ENCODE results near the gene BTRC.

BTRC gene

GRCh38 chr10:101495324-101495925 is 141.5 kb downstream of the BTRC start:
- H3K23ac ChIP-seq (ENCODE audit: low read length): no peak overlapping the region
- WGBS (ENCODE audit: extremely low coverage, insufficient coverage, insufficient read length): no CpG with 5 or more reads among the region's 4 CpGs
- no peaks in the 10 kb centered on the region for H3K4me1 ChIP-seq (ENCODE audit: control insufficient read depth in 1 of 2, insufficient read depth in 2 of 2, low read length in 2 of 2)
- H3K14ac ChIP-seq (ENCODE audit: low read length): no peak overlapping the region
- H4K8ac ChIP-seq (ENCODE audit: low read depth, low read length): no peak overlapping the region
- no peak overlapping the region for H3K4me2 ChIP-seq (ENCODE audit: low read length)
- H3K27me3 ChIP-seq (ENCODE audit: insufficient read depth, low read length): no peaks in the 10 kb centered on the region
- H3K79me1 ChIP-seq (ENCODE audit: low read length): no peaks in the 10 kb centered on the region
- DNase-seq: peak in 1 of 2 donors; percentile 4
- H4K12ac ChIP-seq (ENCODE audit: low read depth, low read length): no peak overlapping the region
- H3K79me2 ChIP-seq (ENCODE audit: control insufficient read depth, insufficient read depth, low read length, poor library complexity): no peaks in the 10 kb centered on the region
- H4K91ac ChIP-seq (ENCODE audit: low read depth, low read length): no peak overlapping the region
- H3K4me3 ChIP-seq (ENCODE audit: low read depth, low read length): no peak overlapping the region
- H3K27ac ChIP-seq (ENCODE audit: low read depth, low read length): no peak overlapping the region
- H2BK5ac ChIP-seq (ENCODE audit: low read depth, low read length, poor library complexity): no peak overlapping the region
- no peak overlapping the region for H2BK120ac ChIP-seq (ENCODE audit: insufficient read depth, low read length, poor library complexity)
- H3K4ac ChIP-seq (ENCODE audit: low read depth, low read length): no peak overlapping the region
- no peaks in the 10 kb centered on the region for H3K36me3 ChIP-seq (ENCODE audit: control insufficient read depth in 1 of 2, insufficient read depth in 2 of 2, low read length in 2 of 2)
- H3K9ac ChIP-seq (ENCODE audit: low read length): no peak overlapping the region
- H2BK12ac ChIP-seq (ENCODE audit: low read length): no peak overlapping the region
- no peaks in the 10 kb centered on the region for H3K9me3 ChIP-seq (ENCODE audit: insufficient read depth, low read depth, low read length)
- H3K18ac ChIP-seq (ENCODE audit: low read length): no peak overlapping the region
- H2AK5ac ChIP-seq (ENCODE audit: low read length): no peak overlapping the region
- H2AFZ ChIP-seq (ENCODE audit: insufficient read depth, low read length, poor library complexity): no peak overlapping the region

- no peak overlapping the region for H3K27ac ChIP-seq (ENCODE audit: low read depth, low read length)
- no peaks in the 10 kb centered on the region for H3K27me3 ChIP-seq (ENCODE audit: insufficient read depth, low read length)
- no peak overlapping the region for H2BK12ac ChIP-seq (ENCODE audit: low read length)
- no peaks in the 10 kb centered on the region for H3K79me2 ChIP-seq (ENCODE audit: control insufficient read depth, insufficient read depth, low read length, poor library complexity)
- H3K23ac ChIP-seq (ENCODE audit: low read length): no peak overlapping the region
- no peak overlapping the region for H3K4me2 ChIP-seq (ENCODE audit: low read length)
- no peak for DNase-seq
- no peaks in the 10 kb centered on the region for H3K9me3 ChIP-seq (ENCODE audit: insufficient read depth, low read depth, low read length)
- no peak overlapping the region for H4K12ac ChIP-seq (ENCODE audit: low read depth, low read length)
- no peak overlapping the region for H3K4ac ChIP-seq (ENCODE audit: low read depth, low read length)
- H3K79me1 ChIP-seq (ENCODE audit: low read length): no peaks in the 10 kb centered on the region
- no peak overlapping the region for H3K9ac ChIP-seq (ENCODE audit: low read length)
- H3K4me1 ChIP-seq (ENCODE audit: control insufficient read depth in 1 of 2, insufficient read depth in 2 of 2, low read length in 2 of 2): no peaks in the 10 kb centered on the region
- H3K36me3 ChIP-seq (ENCODE audit: control insufficient read depth in 1 of 2, insufficient read depth in 2 of 2, low read length in 2 of 2): no peaks in the 10 kb centered on the region
- WGBS (ENCODE audit: extremely low coverage, insufficient coverage, insufficient read length): no CpG with 5 or more reads among the region's 2 CpGs
- no peak overlapping the region for H2BK120ac ChIP-seq (ENCODE audit: insufficient read depth, low read length, poor library complexity)
- H2AK5ac ChIP-seq (ENCODE audit: low read length): no peak overlapping the region
- H4K91ac ChIP-seq (ENCODE audit: low read depth, low read length): no peak overlapping the region
- no peak overlapping the region for H3K4me3 ChIP-seq (ENCODE audit: low read depth, low read length)
- no peak overlapping the region for H4K8ac ChIP-seq (ENCODE audit: low read depth, low read length)
- no peak overlapping the region for H3K18ac ChIP-seq (ENCODE audit: low read length)
- H2BK5ac ChIP-seq (ENCODE audit: low read depth, low read length, poor library complexity): no peak overlapping the region
- H2AFZ ChIP-seq (ENCODE audit: insufficient read depth, low read length, poor library complexity): no peak overlapping the region
- H3K14ac ChIP-seq (ENCODE audit: low read length): no peak overlapping the region
Observed at GRCh38 chr10:101504438-101504837, 150.5 kb downstream of the BTRC start.

DNA sequence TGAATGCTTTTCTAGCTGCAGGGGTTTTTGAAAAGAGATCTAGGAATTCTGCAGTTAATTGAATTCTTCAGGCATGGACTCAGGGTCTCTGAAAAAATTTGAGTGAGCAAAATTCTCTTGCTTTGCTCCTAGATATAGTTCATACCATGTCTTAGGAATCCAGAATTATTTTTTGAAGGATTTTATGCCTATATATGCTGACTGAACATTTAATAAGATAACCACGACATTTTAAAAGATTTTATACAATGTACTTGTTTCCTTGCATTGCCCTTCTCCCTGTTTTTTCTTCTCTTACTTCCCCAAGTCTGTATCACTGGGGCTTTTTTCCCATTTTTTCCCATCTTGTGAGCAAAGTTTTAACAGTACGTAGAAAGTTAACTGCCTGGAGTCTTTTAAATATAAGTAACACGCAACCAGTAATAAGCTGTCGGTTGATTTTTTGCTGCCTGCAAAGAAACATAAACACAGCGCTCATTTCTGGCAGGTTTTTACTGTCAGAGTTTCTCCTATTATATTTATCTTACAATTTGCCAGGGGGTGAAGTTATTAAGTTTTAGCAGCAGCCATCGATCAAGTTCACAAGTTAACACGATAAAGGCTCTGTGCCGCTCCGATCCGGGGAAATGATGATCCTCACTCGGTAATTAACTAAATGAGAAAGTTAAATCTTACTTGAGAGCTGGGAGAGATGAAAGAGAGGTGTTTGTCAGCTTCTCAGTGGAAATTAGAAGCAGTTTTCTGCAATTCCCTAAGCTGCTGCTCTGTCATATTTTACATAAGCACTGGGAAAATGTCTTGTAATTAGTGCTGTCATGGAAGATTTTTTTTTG is 153.1 kb downstream of the BTRC start:
- Histone ChIP-seq H2BK12ac (ENCODE audit: low read length) (no peak overlapping the region), H3K9ac (ENCODE audit: low read length) (no peak overlapping the region), H3K23ac (ENCODE audit: low read length) (no peak overlapping the region), H2BK5ac (ENCODE audit: low read depth, low read length, poor library complexity) (no peak overlapping the region), H3K4me2 (ENCODE audit: low read length) (no peak overlapping the region), H4K12ac (ENCODE audit: low read depth, low read length) (no peak overlapping the region), H2AFZ (ENCODE audit: insufficient read depth, low read length, poor library complexity) (no peak overlapping the region), H3K14ac (ENCODE audit: low read length) (no peak overlapping the region), H3K4ac (ENCODE audit: low read depth, low read length) (no peak overlapping the region), H3K27me3 (ENCODE audit: insufficient read depth, low read length) (no peaks in the 10 kb centered on the region), H3K27ac (ENCODE audit: low read depth, low read length) (no peak overlapping the region), H3K36me3 (ENCODE audit: control insufficient read depth in 1 of 2, insufficient read depth in 2 of 2, low read length in 2 of 2) (no peaks in the 10 kb centered on the region), H3K4me3 (ENCODE audit: low read depth, low read length) (no peak overlapping the region), H3K18ac (ENCODE audit: low read length) (no peak overlapping the region), H4K8ac (ENCODE audit: low read depth, low read length) (no peak overlapping the region), H3K9me3 (ENCODE audit: insufficient read depth, low read depth, low read length) (no peaks in the 10 kb centered on the region), H2AK5ac (ENCODE audit: low read length) (no peak overlapping the region), H4K91ac (ENCODE audit: low read depth, low read length) (no peak overlapping the region), H3K79me1 (ENCODE audit: low read length) (no peaks in the 10 kb centered on the region), H3K79me2 (ENCODE audit: control insufficient read depth, insufficient read depth, low read length, poor library complexity) (no peaks in the 10 kb centered on the region), H3K4me1 (ENCODE audit: control insufficient read depth in 1 of 2, insufficient read depth in 2 of 2, low read length in 2 of 2) (no peaks in the 10 kb centered on the region), H2BK120ac (ENCODE audit: insufficient read depth, low read length, poor library complexity) (no peak overlapping the region)
- WGBS (ENCODE audit: extremely low coverage, insufficient coverage, insufficient read length): no CpG with 5 or more reads among the region's 11 CpGs
- DNase-seq: no peak

GRCh38 chr10:101507828-101508227 is 153.9 kb downstream of the BTRC start:
- no peak overlapping the region for H3K4ac ChIP-seq (ENCODE audit: low read depth, low read length)
- H3K36me3 ChIP-seq (ENCODE audit: control insufficient read depth in 1 of 2, insufficient read depth in 2 of 2, low read length in 2 of 2): no peaks in the 10 kb centered on the region
- no peaks in the 10 kb centered on the region for H3K27me3 ChIP-seq (ENCODE audit: insufficient read depth, low read length)
- H2AK5ac ChIP-seq (ENCODE audit: low read length): no peak overlapping the region
- H3K9ac ChIP-seq (ENCODE audit: low read length): no peak overlapping the region
- no peak overlapping the region for H4K12ac ChIP-seq (ENCODE audit: low read depth, low read length)
- H3K27ac ChIP-seq (ENCODE audit: low read depth, low read length): no peak overlapping the region
- no peak overlapping the region for H2BK5ac ChIP-seq (ENCODE audit: low read depth, low read length, poor library complexity)
- DNase-seq: no peak
- no peak overlapping the region for H4K91ac ChIP-seq (ENCODE audit: low read depth, low read length)
- H3K18ac ChIP-seq (ENCODE audit: low read length): no peak overlapping the region
- no peak overlapping the region for H2BK120ac ChIP-seq (ENCODE audit: insufficient read depth, low read length, poor library complexity)
- no peak overlapping the region for H3K4me3 ChIP-seq (ENCODE audit: low read depth, low read length)
- no peak overlapping the region for H3K14ac ChIP-seq (ENCODE audit: low read length)
- H2BK12ac ChIP-seq (ENCODE audit: low read length): no peak overlapping the region
- H3K4me2 ChIP-seq (ENCODE audit: low read length): no peak overlapping the region
- H2AFZ ChIP-seq (ENCODE audit: insufficient read depth, low read length, poor library complexity): no peak overlapping the region
- H3K79me1 ChIP-seq (ENCODE audit: low read length): no peaks in the 10 kb centered on the region
- no peak overlapping the region for H3K23ac ChIP-seq (ENCODE audit: low read length)
- H3K9me3 ChIP-seq (ENCODE audit: insufficient read depth, low read depth, low read length): no peaks in the 10 kb centered on the region
- H3K4me1 ChIP-seq (ENCODE audit: control insufficient read depth in 1 of 2, insufficient read depth in 2 of 2, low read length in 2 of 2): no peaks in the 10 kb centered on the region
- no peak overlapping the region for H4K8ac ChIP-seq (ENCODE audit: low read depth, low read length)
- H3K79me2 ChIP-seq (ENCODE audit: control insufficient read depth, insufficient read depth, low read length, poor library complexity): no peaks in the 10 kb centered on the region

Data from trophoblast cell (in vitro differentiated cells and primary cell).